Neural cell (in vitro differentiated cells): Measurements from ENCODE around the gene ANKRD36.
"Not testable (repeated sequence)": the region's sequence is repeated elsewhere in the genome, so short reads cannot be mapped to it uniquely, and the experiment has no call there.

ENCODE experiments used
- EP300 ChIP-seq: fragments of 450-650 bp; conservative IDR thresholded peaks from 2 replicates; pipeline ENCODE4 v1.6.1; 2014; ENCODE audit warnings: antibody characterized with exemption, mild to moderate bottlenecking, moderate library complexity; ENCODE audit not compliant: poor library complexity, severe bottlenecking
- EZH2 ChIP-seq: fragments of 200-600, 300-800 bp; shearing (Covaris generic), sonication (generic); IDR thresholded peaks from 2 replicates; pipeline ENCODE4 v1.6.1; 2014; ENCODE audit warnings: antibody characterized with exemption, low read length, borderline replicate concordance, mild to moderate bottlenecking; ENCODE audit not compliant: insufficient read depth, poor library complexity, severe bottlenecking
- MXI1 ChIP-seq: fragments of 450-650 bp; conservative IDR thresholded peaks from 2 replicates; pipeline ENCODE4 v1.6.1; 2014; ENCODE audit warnings: antibody characterized with exemption, mild to moderate bottlenecking; ENCODE audit not compliant: poor library complexity, severe bottlenecking
- POLR2AphosphoS5 ChIP-seq: IDR thresholded peaks from 2 replicates; pipeline ENCODE4 v1.6.1; 2012
- RAD21 ChIP-seq: fragments of 450-650 bp; conservative IDR thresholded peaks from 2 replicates; pipeline ENCODE4 v1.6.1; 2014; ENCODE audit warnings: antibody characterized with exemption, mild to moderate bottlenecking, moderate library complexity
- TAF1 ChIP-seq: IDR thresholded peaks from 2 replicates; pipeline ENCODE4 v1.6.1; 2012; ENCODE audit warnings: low read depth
- TF ChIP-seq, protein P1 (sequence below): fragments of 450-650 bp; IDR thresholded peaks from 2 replicates; pipeline ENCODE4 v1.5.1; 2014; ENCODE audit warnings: antibody characterized with exemption, mild to moderate bottlenecking, moderate library complexity; ENCODE audit not compliant: poor library complexity, severe bottlenecking
- TF ChIP-seq, protein P2 (sequence below): IDR thresholded peaks from 2 replicates; pipeline ENCODE4 v1.6.1; 2012; ENCODE audit warnings: borderline replicate concordance

- not testable (repeated sequence) for TF ChIP-seq POLR2AphosphoS5, MXI1, EZH2, RAD21, EP300, TAF1
- TF ChIP-seq, protein P1, sequence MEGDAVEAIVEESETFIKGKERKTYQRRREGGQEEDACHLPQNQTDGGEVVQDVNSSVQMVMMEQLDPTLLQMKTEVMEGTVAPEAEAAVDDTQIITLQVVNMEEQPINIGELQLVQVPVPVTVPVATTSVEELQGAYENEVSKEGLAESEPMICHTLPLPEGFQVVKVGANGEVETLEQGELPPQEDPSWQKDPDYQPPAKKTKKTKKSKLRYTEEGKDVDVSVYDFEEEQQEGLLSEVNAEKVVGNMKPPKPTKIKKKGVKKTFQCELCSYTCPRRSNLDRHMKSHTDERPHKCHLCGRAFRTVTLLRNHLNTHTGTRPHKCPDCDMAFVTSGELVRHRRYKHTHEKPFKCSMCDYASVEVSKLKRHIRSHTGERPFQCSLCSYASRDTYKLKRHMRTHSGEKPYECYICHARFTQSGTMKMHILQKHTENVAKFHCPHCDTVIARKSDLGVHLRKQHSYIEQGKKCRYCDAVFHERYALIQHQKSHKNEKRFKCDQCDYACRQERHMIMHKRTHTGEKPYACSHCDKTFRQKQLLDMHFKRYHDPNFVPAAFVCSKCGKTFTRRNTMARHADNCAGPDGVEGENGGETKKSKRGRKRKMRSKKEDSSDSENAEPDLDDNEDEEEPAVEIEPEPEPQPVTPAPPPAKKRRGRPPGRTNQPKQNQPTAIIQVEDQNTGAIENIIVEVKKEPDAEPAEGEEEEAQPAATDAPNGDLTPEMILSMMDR, result not testable (repeated sequence)
- TF ChIP-seq, protein P2, sequence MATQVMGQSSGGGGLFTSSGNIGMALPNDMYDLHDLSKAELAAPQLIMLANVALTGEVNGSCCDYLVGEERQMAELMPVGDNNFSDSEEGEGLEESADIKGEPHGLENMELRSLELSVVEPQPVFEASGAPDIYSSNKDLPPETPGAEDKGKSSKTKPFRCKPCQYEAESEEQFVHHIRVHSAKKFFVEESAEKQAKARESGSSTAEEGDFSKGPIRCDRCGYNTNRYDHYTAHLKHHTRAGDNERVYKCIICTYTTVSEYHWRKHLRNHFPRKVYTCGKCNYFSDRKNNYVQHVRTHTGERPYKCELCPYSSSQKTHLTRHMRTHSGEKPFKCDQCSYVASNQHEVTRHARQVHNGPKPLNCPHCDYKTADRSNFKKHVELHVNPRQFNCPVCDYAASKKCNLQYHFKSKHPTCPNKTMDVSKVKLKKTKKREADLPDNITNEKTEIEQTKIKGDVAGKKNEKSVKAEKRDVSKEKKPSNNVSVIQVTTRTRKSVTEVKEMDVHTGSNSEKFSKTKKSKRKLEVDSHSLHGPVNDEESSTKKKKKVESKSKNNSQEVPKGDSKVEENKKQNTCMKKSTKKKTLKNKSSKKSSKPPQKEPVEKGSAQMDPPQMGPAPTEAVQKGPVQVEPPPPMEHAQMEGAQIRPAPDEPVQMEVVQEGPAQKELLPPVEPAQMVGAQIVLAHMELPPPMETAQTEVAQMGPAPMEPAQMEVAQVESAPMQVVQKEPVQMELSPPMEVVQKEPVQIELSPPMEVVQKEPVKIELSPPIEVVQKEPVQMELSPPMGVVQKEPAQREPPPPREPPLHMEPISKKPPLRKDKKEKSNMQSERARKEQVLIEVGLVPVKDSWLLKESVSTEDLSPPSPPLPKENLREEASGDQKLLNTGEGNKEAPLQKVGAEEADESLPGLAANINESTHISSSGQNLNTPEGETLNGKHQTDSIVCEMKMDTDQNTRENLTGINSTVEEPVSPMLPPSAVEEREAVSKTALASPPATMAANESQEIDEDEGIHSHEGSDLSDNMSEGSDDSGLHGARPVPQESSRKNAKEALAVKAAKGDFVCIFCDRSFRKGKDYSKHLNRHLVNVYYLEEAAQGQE, result not testable (repeated sequence)
Observed at GRCh38 chr2:97166548-97166947, 53.6 kb downstream of the ANKRD36 start.
